ENCODE data around the gene SIAH2.

DNA sequence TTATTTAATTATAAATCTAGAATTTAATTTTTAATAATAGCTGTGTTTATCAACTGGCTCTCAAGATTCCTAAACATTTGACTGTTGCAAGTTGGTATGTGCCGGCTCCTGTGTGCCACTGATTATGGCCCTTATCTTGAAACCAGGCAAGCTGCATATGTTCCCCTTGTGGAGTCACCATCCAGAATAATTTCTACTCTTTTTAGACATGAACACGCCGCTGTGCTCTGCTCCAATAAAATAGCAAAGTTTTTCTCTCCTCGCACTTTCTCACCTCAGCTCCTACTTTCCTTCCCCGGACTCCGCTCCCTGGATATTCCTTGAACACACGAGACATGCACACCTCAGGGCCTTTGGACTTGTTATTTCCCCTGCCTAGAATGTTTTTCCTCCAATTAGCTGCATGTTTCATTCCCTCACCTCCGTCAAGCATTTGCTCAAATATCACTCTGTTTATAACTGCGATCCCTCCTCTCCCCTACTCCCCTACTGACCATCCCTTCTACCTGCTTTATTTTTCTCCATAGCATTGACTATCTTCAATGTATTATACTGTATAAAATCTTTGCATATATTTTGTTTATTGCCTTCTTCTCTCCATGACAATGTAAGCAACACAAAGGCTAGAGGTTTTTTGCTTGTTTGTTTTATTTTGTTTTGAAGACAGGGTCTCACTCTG lies 33.1 kb downstream of the SIAH2 start:
- TF ChIP-seq, protein P1, sequence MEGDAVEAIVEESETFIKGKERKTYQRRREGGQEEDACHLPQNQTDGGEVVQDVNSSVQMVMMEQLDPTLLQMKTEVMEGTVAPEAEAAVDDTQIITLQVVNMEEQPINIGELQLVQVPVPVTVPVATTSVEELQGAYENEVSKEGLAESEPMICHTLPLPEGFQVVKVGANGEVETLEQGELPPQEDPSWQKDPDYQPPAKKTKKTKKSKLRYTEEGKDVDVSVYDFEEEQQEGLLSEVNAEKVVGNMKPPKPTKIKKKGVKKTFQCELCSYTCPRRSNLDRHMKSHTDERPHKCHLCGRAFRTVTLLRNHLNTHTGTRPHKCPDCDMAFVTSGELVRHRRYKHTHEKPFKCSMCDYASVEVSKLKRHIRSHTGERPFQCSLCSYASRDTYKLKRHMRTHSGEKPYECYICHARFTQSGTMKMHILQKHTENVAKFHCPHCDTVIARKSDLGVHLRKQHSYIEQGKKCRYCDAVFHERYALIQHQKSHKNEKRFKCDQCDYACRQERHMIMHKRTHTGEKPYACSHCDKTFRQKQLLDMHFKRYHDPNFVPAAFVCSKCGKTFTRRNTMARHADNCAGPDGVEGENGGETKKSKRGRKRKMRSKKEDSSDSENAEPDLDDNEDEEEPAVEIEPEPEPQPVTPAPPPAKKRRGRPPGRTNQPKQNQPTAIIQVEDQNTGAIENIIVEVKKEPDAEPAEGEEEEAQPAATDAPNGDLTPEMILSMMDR (IDR thresholded peaks at IDR 0.05; ENCODE audit: insufficient read depth, low read length): no peak
- TF ChIP-seq GABPA (IDR thresholded peaks at IDR 0.05; ENCODE audit: low read depth): no peak
- TF ChIP-seq POLR2AphosphoS5 (IDR thresholded peaks at IDR 0.05; ENCODE audit: low read depth): no peak
- TF ChIP-seq SPI1 (IDR thresholded peaks at IDR 0.05; ENCODE audit: borderline replicate concordance, low read depth): no peak
